GM23338 (cell line): Measurements from ENCODE around the gene CDH23. TPM values are rescaled to one million over a fixed set of nuclear protein-coding genes. Genes with fewer than 3 reads are reported as not detected.

ENCODE experiments used
- ATAC-seq: fragments of 200-7000 bp; cut with Tn5 transposase; 3 replicates; pipeline ENCODE4 v1.9.1; 2020
- DNase-seq: peaks from one replicate; pipeline ENCODE4 v3.0.0-alpha.2; 2015; ENCODE audit warnings: low spot score
- H2AFZ ChIP-seq: fragments of 200-600 bp; sonication (generic); 2 replicates; pipeline ENCODE4 v1.8.0; 2016; ENCODE audit warnings: antibody characterized with exemption, mild to moderate bottlenecking, moderate library complexity
- H3F3A ChIP-seq: fragments of 200-600 bp; sonication (generic); replicated peaks from 2 replicates; pipeline ENCODE4 v1.8.0; 2017; ENCODE audit warnings: antibody characterized with exemption, mixed run types, low read depth
- H3K27ac ChIP-seq: fragments of 200-600 bp; sonication (generic); 2 replicates; pipeline ENCODE4 v1.6.1; 2016; ENCODE audit warnings: low read depth
- H3K27me3 ChIP-seq: fragments of 200-600 bp; sonication (generic); 2 replicates; pipeline ENCODE4 v1.8.0; 2016; ENCODE audit warnings: mild to moderate bottlenecking, mixed run types, moderate library complexity; ENCODE audit not compliant: insufficient read depth
- H3K36me3 ChIP-seq: fragments of 200-600 bp; sonication (generic); 2 replicates; pipeline ENCODE4 v1.8.0; 2016; ENCODE audit warnings: mild to moderate bottlenecking; ENCODE audit not compliant: insufficient read depth
- H3K4me1 ChIP-seq: fragments of 200-600 bp; sonication (generic); 2 replicates; pipeline ENCODE4 v1.8.0; 2016; ENCODE audit warnings: mild to moderate bottlenecking, moderate library complexity; ENCODE audit not compliant: insufficient read depth
- H3K4me2 ChIP-seq: fragments of 200-600 bp; sonication (generic); 2 replicates; pipeline ENCODE4 v1.7.1; 2017; ENCODE audit warnings: mixed run types
- H3K4me3 ChIP-seq: fragments of 200-600 bp; sonication (generic); 2 replicates; pipeline ENCODE4 v1.6.1; 2016; ENCODE audit warnings: mixed run types
- H3K79me2 ChIP-seq: fragments of 200-600 bp; sonication (generic); replicated peaks from 2 replicates; pipeline ENCODE4 v1.8.0; 2017; ENCODE audit warnings: mild to moderate bottlenecking; ENCODE audit not compliant: insufficient read depth
- H3K9me2 ChIP-seq: fragments of 200-600 bp; sonication (generic); 2 replicates; pipeline ENCODE4 v1.8.0; 2017; ENCODE audit not compliant: insufficient read depth
- H4K20me1 ChIP-seq: fragments of 200-600 bp; sonication (generic); replicated peaks from 2 replicates; pipeline ENCODE4 v1.8.0; 2017; ENCODE audit warnings: mild to moderate bottlenecking; ENCODE audit not compliant: insufficient read depth
- H3K27ac Mint-ChIP-seq: 2 replicates; pipeline ENCODE4 v1.8.0; 2020; ENCODE audit warnings: inconsistent platforms, mild to moderate bottlenecking, moderate library complexity, mixed read lengths
- H3K27me3 Mint-ChIP-seq: 3 replicates; pipeline ENCODE4 v1.8.0; 2022; ENCODE audit warnings: low read depth, mild to moderate bottlenecking, moderate library complexity, mixed read lengths, inconsistent platforms; ENCODE audit not compliant: insufficient read depth, poor library complexity
- H3K36me3 Mint-ChIP-seq: 3 replicates; pipeline ENCODE4 v1.8.0; 2021; ENCODE audit warnings: low read depth, mild to moderate bottlenecking, inconsistent platforms, moderate library complexity, mixed read lengths
- H3K4me1 Mint-ChIP-seq: 3 replicates; pipeline ENCODE4 v1.8.0; 2020; ENCODE audit warnings: mild to moderate bottlenecking, inconsistent platforms, mixed read lengths
- H3K4me3 Mint-ChIP-seq: 3 replicates; pipeline ENCODE4 v1.8.0; 2021; ENCODE audit warnings: moderate library complexity, mild to moderate bottlenecking, inconsistent platforms, mixed read lengths
- H3K9me3 Mint-ChIP-seq: 3 replicates; pipeline ENCODE4 v1.8.0; 2020; ENCODE audit warnings: moderate library complexity, mild to moderate bottlenecking, inconsistent platforms, mixed read lengths
- CREB1 ChIP-seq: fragments of 250-450 bp; sonication (Bioruptor Pico); IDR thresholded peaks from 2 replicates; pipeline ENCODE4 v1.5.0; 2020; ENCODE audit warnings: low read depth, mild to moderate bottlenecking, moderate library complexity
- ZNF114 ChIP-seq: fragments of 250-450 bp; sonication (Bioruptor Pico); IDR thresholded peaks from 2 replicates; pipeline ENCODE4 v1.5.0; 2020; ENCODE audit warnings: mild to moderate bottlenecking, moderate library complexity
- ZNF462 ChIP-seq: fragments of 250-450 bp; sonication (Bioruptor Pico); IDR thresholded peaks from 2 replicates; pipeline ENCODE4 v1.5.0; 2020; ENCODE audit warnings: mild to moderate bottlenecking, moderate library complexity
- polyA plus RNA-seq: library from polyadenylated mRNA; unstranded; fragments of >200 nt; fragmentation: Nextera tagmentation; extraction: Ambion mirVana; gene quantifications from 2 replicates; pipeline ENCODE4 v1.2.1, GENCODE V29; 2016
- total RNA-seq: library from RNA; depleted of rRNA; stranded (reverse); fragments of >200 nt; shearing (Covaris generic); gene quantifications from 2 replicates; pipeline ENCODE4 v1.2.3, GENCODE V29; 2014

The CDH23 gene
- total and polyA plus RNA-seq, 2 experiments from 2014 or later, result 0.95 to 4.3 TPM

GRCh38 chr10:71832967-71833366 is 436.2 kb downstream of the CDH23 start:
- H3K27ac ChIP-seq, result no peak overlapping the region
- H3K27ac Mint-ChIP-seq, result no peak overlapping the region

More at GRCh38 chr10:71832967-71833366, 436.2 kb downstream of the CDH23 start:
- no peak overlapping the region for H3K4me3 ChIP-seq
- no peak for TF ChIP-seq ZNF114 (CRISPR knock-in tag)
- no peak for TF ChIP-seq ZNF462 (CRISPR knock-in tag)
- no peak for TF ChIP-seq CREB1 (CRISPR knock-in tag)
- Mint-ChIP-seq H3K4me3 (no peak overlapping the region), H3K27me3 (peaks cover 6% of the 10 kb centered on the region), H3K9me3 (no peaks in the 10 kb centered on the region), H3K36me3 (peaks cover 42% of the 10 kb centered on the region), H3K4me1 (peaks cover 23% of the 10 kb centered on the region)
- H3K79me2 ChIP-seq, result peaks cover 68% of the 10 kb centered on the region
- peaks cover 32% of the 10 kb centered on the region for H3K36me3 ChIP-seq
- DNase-seq, result no peak
- ATAC-seq, result no peak
- H3K9me2 ChIP-seq, result no peaks in the 10 kb centered on the region
- H3F3A ChIP-seq, result no peaks in the 10 kb centered on the region
- no peak overlapping the region for H2AFZ ChIP-seq
- H3K27me3 ChIP-seq, result no peaks in the 10 kb centered on the region
- peaks cover 63% of the 10 kb centered on the region for H4K20me1 ChIP-seq
- no peak overlapping the region for H3K4me2 ChIP-seq
- H3K4me1 ChIP-seq, result peaks cover 17% of the 10 kb centered on the region
